NOMO-1 (cell line): ENCODE data around the gene SH3GLB1.
A peak's percentile ranks its signal among the peaks of the same experiment; 100 is the strongest.
"Not testable (repeated sequence)": the region's sequence is repeated elsewhere in the genome, so short reads cannot be mapped to it uniquely, and the experiment has no call there.

ENCODE experiments used
- DNase-seq, 2 experiments: peaks; one replicate each; lab custom pipeline; 2025; ENCODE audit not compliant: unreplicated experiment in 2 of 2; lab: John Stamatoyannopoulos, UW

Gene SH3GLB1

DNA sequence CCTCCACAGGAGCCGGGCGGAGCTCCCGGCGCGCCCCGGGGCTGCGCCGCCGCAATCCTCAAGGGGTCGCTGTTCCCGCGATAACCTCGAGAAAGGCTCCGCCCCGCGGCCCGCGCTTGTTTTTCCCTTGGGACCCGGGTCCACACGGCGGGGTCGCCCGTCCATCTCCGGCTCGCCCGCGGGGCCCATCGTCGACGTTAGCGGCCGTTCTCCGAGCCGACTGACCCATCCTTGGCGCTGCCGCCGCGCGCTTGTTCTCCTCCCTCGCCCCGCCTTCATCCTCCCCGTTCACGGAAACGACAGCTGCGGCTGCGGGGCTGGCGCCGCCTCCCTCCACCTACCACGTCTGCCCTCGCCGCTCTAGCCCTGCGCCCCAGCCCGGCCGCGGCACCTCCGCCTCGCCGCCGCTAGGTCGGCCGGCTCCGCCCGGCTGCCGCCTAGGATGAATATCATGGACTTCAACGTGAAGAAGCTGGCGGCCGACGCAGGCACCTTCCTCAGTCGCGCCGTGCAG, at the start of gene SH3GLB1:
Gene SH3GLB1 (plus strand): TSS at position 119 of the 514 bp plus-strand sequence. CDS start 324 bp downstream, at position 443.
- peak; percentile 91 to 94 for DNase-seq

DNA sequence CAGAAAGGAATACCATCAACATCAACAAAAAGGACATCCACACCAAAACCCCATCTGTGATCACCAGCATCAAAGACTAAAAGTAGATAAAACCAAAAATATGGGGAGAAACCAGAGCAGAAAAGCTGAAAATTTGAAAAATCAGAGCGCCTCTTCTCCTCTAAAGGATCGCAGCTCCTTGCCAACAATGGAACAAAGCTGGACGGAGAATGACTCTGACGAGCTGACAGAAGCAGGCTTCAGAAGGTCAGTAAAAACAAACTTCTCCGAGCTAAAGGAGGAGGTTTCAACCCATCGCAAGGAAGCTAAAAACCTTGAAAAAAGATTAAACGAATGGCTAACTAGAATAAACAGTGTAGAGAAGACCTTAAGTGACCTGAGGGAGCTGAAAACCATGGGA, 46.0 kb upstream of the SH3GLB1 start:
- DNase-seq: not testable (repeated sequence)

DNA sequence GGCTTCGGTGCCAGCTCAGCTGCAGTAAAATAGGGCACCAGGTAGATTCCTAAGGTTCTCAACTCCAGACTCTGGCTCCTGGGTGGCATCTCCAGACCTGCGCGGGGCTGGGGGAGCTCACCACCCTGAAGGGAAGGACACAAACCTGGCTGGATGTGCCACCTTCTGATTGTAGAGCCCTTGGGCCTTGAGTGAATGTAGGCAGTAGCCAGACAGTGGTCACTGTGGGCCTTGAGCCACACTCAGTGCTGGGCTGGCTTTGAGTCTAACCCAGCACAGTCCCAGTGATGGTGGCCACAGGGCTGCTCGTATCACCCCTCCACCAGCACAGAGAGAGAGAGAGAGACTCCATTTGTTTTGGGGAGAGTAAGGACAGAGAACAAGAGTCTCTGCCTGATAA, 38.0 kb upstream of the SH3GLB1 start:
- DNase-seq: no peak

DNA sequence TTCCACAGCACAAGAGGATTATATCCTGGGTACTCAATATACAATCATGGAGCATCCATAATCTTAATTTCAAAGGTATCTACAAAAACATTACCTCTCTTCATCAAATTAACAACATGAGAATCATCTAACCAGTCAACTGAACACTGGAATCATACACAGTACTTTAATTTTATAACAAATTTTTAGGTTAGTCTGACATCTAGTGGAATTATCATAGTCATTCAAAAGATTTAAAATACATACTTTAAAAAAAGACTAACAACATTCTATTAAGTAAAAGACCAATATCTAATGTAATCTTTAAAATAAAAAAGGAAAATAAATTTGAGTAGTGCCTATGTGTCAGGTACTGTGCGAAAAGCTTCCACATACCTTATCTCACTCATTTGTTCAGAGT, 16.8 kb upstream of the SH3GLB1 start:
- DNase-seq: peak in 1 of 2 experiments; percentile 7

DNA sequence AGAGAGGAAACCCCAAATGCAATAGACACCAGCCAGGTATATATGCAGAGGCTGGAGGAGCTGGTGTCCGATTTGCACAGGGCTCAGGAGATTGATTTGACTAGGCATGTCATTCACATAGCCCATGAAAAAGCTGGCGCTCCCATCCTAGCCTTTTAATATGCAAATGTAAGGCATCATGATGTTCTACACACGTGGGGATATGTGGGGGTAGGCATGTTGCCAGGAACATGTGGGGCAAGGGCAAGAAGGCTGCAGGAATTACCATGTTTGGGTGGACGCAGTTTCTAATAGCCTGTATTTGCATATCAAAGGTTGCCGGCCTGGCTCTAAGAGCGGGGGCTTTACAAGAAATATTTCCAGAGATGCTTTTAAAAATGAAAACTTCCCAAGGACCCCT, 11.7 kb upstream of the SH3GLB1 start:
- DNase-seq: no peak

DNA sequence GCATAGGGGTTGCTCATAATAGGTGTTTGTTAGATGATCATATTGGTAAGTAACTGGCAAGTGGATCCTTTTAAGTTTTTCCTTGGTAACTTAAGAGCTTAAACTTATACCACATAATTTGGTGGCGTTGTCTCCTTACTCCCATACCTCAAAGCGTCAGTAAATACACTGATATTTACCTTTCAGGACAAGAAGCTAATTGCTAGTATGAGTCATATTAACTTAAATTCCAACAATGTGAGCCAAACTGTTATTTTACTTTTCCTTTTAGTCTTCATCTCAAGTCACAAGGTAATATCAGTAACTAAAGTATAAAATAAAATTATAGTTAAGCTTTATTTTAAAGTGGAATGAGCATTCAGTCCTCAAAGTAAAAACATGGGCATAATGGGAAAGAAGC, 9.0 kb upstream of the SH3GLB1 start:
- no peak for DNase-seq

DNA sequence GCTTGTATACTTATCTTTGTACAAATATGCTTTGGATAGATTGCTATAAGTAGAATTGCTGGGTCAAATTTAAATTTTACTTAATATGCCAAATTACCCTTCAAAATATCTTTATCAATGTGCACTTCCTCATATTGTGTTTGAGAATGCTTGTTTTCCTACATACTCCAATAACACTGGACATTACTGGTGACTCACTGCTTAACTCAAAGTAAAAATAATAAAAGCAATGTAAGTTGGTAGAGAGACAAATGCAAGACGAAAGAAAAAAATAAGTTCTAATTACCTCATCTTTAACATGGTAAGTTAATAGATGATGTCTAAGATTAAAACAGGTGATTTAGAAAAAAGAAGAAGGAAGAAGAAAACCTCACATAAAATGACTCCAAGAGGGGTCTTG, 7.9 kb upstream of the SH3GLB1 start:
- DNase-seq: no peak

DNA sequence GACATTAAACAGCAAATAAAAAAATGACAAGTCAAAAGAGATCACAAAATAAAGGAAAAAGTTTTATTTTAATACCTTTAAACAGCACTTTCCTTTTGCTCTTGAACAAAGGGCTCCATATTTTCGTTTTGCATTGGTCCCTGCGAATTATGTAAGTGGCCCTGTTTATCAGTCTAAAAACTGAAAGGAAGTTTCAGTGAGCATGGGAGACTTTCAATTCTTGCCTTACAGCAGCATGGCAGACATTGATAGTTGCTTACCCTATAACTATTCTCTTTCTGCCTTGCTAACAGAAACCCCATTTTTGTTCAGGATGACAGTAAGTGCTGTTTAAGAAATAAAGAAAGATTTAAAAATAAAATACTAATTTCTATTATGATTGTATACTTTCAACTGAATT, 5.2 kb upstream of the SH3GLB1 start:
- DNase-seq: no peak

DNA sequence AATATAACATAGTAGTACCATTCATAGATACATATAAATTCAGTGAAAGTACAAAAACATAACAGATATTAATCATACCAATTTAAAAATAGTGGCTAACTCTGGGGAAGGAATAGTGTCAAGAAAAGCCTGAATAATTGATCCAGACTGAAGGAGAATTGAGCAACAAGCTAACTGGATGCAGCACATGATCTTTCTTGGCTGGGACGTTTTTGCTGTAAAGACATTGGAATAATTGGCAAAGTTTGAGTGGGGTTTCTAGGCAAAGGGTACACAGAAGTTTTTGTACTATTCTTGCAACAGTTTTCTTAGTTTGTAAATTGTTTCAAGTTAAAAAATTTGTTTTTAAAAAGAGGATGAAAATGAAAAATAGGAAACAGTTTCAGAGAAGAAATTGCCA, 2.6 kb upstream of the SH3GLB1 start:
- no peak for DNase-seq

DNA sequence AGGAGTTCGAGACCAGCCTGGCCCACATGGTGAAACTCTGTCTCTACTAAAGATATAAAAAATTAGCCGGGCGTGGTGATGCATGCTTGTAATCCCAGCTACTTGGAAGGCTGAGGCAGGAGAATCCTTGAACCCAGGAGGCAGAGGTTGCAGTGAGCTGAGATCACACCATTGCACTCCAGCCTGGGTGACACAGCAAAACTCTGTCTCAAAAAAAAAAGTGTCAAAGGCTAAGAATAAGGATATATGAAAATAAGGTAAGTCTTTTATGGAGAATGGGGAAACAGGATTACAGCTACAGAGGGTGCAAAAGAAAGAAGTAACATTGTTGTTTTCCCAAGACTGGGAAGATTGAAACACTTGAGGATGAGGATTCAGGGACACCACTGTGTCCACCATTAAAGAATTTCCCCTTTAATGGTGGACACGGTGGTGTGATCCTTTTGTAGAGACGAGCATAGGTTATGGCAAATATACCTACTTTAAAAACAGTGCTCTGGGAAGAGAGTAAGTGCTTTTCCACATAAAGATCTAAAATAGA, 1.4 kb upstream of the SH3GLB1 start:
- not testable (repeated sequence) for DNase-seq

DNA sequence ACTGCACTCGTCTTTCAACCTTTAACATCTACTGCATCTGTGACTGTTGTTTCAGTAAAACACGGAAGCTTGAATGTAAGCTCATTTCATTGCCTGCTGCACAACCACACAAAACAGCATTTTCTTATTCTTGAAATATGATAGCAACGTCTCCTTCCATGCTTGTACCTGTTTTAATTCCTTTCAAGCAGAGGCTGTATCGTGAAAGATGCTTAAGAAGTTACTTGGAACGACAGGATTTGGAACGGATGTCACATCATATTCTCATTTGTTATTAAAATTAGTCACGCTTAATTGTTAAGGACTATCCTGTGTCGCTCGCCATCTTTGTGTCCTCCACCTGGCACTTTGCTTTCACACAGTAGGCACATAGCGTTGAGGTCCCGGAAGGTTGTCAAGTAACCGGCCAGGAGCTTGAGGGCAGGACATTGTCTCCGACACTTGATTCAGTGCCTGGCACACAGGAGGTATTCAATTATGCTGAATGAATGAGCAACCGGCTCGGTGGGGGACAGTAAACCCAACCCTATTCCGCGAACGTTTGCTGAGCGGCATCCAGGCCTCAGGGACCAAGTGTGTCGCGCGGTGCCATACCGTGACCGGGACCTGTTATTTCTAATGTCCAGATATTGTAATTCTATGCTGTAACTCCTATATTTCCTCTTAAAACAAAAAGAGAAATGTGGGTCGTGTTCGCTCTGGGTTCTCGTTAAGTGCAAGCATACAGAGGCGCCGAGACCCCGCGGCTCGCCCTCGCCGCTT, 499 bp upstream of the SH3GLB1 start:
- DNase-seq: peak in 1 of 2 experiments; percentile 49

DNA sequence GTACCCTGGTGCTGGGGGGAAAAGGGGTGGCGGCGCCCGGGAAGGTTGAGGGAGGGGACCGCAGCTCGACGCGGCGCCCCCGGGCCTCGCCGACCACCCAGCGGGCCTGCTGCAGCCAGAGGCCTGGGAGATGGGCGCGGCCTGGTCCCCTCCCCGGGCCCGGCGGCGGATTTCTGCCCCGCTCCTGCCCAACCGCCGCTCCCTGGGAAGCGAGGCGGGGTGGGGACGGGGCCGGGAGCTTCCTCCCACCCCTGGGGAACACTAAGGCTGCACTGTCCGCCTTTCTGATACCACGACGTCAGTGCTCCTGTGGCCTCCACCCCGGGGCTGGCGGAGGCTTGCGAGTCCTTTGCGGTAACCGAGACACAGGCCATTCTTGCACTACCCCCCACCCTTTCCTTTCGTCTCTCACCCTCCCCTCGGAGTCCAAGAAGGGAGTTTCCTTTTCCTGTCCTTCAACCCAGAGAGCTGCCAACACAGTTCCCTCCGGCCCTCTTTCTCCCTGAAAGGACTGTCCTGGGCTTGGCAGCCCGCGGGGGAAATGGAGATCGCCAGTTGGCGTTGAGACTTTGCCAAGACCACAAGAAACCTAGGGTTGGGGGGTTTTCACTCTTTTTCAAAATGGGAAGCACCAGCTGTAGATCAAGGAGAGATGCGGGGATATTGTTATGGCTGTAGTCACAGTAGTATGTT, 742 bp downstream of the SH3GLB1 start:
- DNase-seq: peak; percentile 46 to 59

DNA sequence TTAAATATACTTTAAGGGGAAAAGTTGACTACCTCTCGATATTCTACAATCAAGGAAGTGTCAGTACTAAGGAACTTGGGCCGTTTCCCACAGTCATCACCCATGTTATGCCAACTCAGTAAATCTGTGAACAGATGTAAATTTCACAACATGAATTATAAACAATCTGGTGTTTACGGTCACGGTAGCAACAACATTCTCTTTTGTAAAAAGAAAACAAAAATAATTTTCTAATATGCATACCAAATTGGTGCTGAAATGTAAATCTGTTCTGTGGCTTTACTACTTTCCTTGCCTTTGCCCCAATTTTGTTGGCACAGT, 1.2 kb downstream of the SH3GLB1 start:
- peak in 1 of 2 experiments; percentile 59 for DNase-seq

DNA sequence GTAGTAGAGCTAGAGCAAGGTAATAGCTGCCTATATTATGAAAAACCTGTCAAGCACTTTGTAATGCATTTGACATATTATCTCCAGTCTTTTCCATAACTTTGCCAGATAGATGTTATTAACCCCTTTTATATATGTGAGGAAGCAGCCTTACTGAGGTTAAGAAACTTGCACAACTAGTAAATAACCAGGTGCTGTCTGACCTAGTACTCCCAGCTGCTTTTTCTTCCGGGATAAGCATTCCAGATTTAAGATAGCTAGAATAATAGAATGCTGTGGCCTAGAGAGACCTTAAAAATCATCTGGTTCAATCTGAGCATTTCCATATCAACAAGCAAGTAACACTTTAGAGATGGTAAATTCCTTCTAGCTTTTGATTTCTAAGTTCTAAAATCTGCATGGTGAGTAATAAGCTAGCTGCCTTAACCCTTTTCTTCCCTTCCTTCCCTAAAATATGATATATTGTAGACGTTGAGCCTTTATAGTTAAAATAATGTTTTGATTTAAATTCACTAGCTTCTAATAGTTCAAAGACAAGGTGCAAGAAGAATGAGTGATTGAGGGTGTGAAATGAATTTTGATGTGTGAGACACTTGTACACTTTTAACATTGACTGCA, 1.8 kb downstream of the SH3GLB1 start:
- DNase-seq: no peak

DNA sequence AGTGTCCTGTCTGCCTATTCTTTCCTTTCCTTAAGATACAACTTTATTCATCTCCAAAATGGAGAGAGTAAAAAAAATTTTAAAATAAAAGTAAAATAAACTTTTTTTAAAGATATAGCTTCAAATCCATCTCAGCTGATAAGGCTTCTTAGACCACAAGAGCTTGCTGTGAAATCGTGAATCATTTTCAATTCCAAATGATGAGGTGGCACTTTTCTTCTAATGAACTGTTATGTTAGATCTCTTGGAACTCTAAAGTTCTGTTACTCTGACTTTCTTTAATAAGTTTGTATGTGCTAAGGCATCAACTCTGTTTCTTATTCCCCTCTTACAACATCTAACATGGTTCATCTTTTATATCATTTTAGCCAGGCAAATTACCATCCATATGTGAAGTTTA, 4.5 kb downstream of the SH3GLB1 start:
- DNase-seq: no peak

DNA sequence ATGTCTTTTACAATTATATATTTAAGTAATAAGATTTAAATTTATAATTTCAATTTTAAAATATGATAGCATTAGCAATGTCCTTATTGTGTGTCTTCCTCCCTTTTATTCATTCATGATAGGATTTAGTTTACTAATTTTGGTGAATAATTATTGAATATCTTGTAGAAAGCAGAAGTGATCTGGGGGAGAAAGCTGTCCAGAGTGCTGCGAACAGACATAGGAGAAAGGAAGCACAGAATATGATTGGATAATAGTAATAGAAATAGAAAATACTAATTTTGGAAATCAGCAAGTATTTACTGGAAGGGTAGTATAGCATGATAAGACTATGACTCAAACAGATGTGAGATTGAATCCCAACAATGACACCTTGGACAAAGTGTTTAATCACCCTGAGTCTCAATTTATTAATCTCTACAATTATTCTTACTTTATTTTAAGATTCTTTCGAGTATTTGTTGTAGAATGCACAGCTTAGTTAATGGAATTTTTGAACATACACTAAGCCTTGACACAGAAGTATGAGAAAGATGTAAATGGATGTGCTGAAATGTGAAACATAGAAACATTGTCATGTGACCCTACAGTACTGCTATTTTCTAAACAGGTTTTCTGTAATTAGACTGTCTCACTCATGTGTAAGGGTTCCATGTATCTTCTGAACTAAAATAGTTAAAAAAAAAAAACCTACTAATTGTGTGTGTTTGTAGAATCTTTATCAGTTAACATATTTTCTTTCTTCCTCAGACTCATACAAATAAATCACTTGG, 7.9 kb downstream of the SH3GLB1 start:
- DNase-seq: no peak

DNA sequence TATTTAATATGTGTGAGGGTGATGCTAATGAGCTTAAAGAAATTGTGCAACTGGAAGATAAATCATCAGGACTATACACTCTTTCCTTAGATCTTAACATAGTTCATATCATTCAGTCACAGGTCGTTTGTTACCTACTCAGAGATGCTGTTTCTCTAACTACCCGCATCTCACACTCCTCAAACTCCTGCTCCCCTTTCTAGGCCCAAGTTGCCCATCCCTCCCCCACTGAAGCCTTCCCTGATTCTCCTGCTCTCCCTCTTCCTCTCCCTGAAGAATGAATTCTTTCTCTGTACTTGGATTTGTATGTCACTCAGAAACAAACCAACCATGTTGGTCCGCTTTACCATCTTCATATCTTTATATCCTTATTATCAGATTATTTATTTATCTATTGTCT, 9.1 kb downstream of the SH3GLB1 start:
- no peak for DNase-seq

DNA sequence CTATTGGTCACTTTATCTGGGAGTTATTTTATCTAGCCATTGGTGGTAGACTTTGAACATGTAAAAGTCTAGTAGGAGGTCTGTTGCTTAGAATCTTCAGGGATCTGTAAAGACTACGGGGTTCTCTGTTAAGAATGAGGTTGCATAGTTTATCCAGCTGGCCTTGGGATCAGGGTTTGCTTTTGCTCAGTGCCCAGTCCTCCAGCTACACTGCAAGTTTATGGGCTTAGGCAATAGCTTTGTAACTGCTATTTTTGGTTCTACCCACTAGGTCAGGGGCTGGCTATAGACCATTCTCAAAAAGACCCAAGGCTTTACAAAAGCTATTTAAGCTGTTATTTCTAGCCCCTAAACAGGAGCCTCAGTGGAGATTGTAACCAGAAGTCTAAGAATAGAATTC, 9.8 kb downstream of the SH3GLB1 start:
- no peak for DNase-seq

DNA sequence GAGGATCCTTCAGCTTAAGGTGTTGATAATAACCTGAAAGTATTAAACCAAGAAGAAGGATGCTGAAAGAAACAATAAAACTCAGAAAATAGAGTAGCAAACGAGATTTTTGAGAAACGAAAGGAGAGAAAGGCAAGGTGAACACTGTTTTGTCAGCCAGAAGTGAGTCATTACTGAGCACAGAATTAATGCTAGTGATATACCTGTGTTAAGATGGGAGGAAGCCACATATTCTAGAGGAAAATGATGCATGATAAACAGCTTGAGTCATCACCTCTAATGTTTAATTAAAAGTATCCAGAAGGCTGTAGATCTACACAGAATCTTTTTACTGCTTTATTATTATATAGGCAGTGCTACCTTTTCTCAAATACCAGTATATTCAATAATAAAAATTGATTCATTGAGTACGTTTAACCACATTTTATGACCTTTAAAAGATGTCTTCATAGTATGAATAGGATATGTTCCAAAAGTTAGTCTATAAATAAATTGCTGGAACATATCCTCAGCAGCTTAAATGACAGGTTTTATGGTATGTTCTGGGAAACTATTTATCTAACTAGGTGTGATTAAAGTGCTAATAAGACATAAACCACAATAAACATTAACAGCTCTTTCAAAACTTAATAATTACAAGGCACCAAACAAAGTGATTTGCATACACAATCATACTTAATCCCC, 10.3 kb downstream of the SH3GLB1 start:
- DNase-seq: no peak

DNA sequence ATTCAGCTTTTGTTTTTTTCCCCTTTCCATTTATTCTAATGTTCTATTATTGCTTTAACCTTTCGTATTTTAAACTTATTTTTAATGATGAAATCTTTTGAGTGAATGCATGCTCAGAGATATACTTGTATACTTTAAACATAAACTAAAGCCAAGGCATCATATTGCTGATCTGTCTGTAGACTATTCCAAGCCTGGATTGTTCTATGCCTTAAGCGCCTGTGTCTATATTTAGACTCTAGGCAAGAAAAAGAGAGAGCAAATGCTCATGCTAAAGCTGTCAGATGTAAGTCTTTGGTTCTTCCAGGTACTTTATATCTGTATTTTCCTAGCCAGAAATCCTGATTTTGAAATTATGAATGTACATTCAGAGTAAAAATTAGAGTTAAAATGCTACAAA, 14.4 kb downstream of the SH3GLB1 start:
- DNase-seq: no peak
